ENCODE data around the gene TCF25.

DNA sequence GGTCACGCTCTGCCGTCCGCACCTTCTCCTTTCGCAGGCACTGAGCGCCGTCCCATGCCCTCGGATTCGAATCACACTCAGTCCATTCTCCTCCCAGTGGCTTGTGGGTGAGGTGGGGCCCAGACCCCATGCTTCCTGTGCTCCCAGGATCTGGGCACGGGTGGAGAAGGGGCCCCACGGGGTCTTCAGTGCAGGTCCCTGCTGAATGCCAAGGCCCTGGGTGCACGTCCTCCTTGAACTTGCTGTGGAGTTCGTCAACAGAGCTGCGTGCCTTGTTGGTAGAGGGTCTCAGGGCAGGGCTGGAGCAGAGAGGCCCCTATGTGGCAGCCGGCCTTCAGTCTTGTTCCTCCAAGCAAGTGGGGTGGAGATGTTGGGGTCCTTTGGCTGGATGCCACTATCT, 38.0 kb downstream of the TCF25 start:
- TF ChIP-seq, protein P1, sequence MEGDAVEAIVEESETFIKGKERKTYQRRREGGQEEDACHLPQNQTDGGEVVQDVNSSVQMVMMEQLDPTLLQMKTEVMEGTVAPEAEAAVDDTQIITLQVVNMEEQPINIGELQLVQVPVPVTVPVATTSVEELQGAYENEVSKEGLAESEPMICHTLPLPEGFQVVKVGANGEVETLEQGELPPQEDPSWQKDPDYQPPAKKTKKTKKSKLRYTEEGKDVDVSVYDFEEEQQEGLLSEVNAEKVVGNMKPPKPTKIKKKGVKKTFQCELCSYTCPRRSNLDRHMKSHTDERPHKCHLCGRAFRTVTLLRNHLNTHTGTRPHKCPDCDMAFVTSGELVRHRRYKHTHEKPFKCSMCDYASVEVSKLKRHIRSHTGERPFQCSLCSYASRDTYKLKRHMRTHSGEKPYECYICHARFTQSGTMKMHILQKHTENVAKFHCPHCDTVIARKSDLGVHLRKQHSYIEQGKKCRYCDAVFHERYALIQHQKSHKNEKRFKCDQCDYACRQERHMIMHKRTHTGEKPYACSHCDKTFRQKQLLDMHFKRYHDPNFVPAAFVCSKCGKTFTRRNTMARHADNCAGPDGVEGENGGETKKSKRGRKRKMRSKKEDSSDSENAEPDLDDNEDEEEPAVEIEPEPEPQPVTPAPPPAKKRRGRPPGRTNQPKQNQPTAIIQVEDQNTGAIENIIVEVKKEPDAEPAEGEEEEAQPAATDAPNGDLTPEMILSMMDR (IDR thresholded peaks at IDR 0.05): no peak
- TF ChIP-seq POLR2A (IDR thresholded peaks at IDR 0.05): no peak
